ENCODE results near the gene GPA33. TPM values are rescaled to one million over a fixed set of nuclear protein-coding genes. Genes with fewer than 3 reads are reported as not detected.

The GPA33 gene
- polyA plus RNA-seq, 1 of the 3 experiments (the other 2 are of a cell fraction): not detected

GRCh38 chr1:167061073-167061464, 29.1 kb downstream of the GPA33 start (continued):
- TF ChIP-seq CTCF (IDR thresholded peaks at IDR 0.05) (no peak), FOXJ3 (CRISPR knock-in tag; IDR thresholded peaks at IDR 0.05) (no peak), GATA2 (CRISPR knock-in tag; IDR thresholded peaks at IDR 0.05) (no peak)

GRCh38 chr1:167060141-167061072, 29.8 kb downstream of the GPA33 start:
- no peak for DNase-seq
- no peak overlapping the region for H3K4me3 ChIP-seq (ENCODE audit: low read depth in 2 of 2, low read length in 1 of 2)
- H3K9me3 ChIP-seq: no peaks in the 10 kb centered on the region
- no peak overlapping the region for H3K4me2 ChIP-seq
- H3K79me2 ChIP-seq (ENCODE audit: insufficient read depth): no peaks in the 10 kb centered on the region
- no peak overlapping the region for H2AFZ ChIP-seq (ENCODE audit: low read depth)
- no peaks in the 10 kb centered on the region for H3K36me3 ChIP-seq (replicated peaks in 1 of 2; ENCODE audit: control insufficient read depth in 1 of 2, insufficient read depth in 2 of 2, low read length in 1 of 2)
- H3K9ac ChIP-seq: no peak overlapping the region
- no peaks in the 10 kb centered on the region for H3K27me3 ChIP-seq (ENCODE audit: insufficient read depth)
- no peak overlapping the region for H3K27ac ChIP-seq (ENCODE audit: low read depth in 2 of 2, low read length in 1 of 2)
- WGBS (ENCODE audit: low lambda C conversion rate): 41% methylated on average over 10 of the region's 10 CpGs
- no peaks in the 10 kb centered on the region for H4K20me1 ChIP-seq (ENCODE audit: insufficient read depth)
- H3K4me1 ChIP-seq (ENCODE audit: control insufficient read depth in 1 of 2, insufficient read depth in 2 of 2, low read depth in 1 of 2, low read length in 1 of 2): peaks cover 0 to 5% of the 10 kb centered on the region in 2 experiments; a peak in 1 of 4 replicates
- no peaks in the 10 kb centered on the region for H3K9me2 ChIP-seq
- TF ChIP-seq FOSL2 (IDR thresholded peaks at IDR 0.05; ENCODE audit: borderline replicate concordance, low read depth): no peak
- no peak for TF ChIP-seq POLR2AphosphoS5 (IDR thresholded peaks at IDR 0.05; ENCODE audit: low read depth, low read length)
- no peak for TF ChIP-seq REST (IDR thresholded peaks at IDR 0.05; ENCODE audit: low read depth, low read length)
- TF ChIP-seq NRF1 (IDR thresholded peaks at IDR 0.05; ENCODE audit: low read depth, low read length): no peak
- TF ChIP-seq CTCF (IDR thresholded peaks at IDR 0.05): peak; percentile 21; the same call in 1 of the 2 replicates
- no peaks in the 10 kb centered on the region for H3F3A ChIP-seq (replicated peaks; ENCODE audit: insufficient read depth)
- ChIA-PET POLR2A (interaction anchor here (1.5 kb wide), 1 partner anchor 150 kb away, joined by 5 read pairs; no protein-coding TSS in a partner anchor), CTCF (interaction anchor here (0.6 to 19.2 kb wide), 34 partner anchors 8 to 834 kb away, joined by 3 to 769 read pairs (median 6); partner anchors contain the start of genes CREG1, POU2F1 and STYXL2)

All from SK-N-SH (cell line).